ENCODE data around the gene SLC35F2. TPM values are rescaled to one million over a fixed set of nuclear protein-coding genes. Genes with fewer than 3 reads are reported as not detected.
A peak's percentile ranks its signal among the peaks of the same experiment; 100 is the strongest.
"Not testable (repeated sequence)": the region's sequence is repeated elsewhere in the genome, so short reads cannot be mapped to it uniquely, and the experiment has no call there.

The SLC35F2 gene, protein sequence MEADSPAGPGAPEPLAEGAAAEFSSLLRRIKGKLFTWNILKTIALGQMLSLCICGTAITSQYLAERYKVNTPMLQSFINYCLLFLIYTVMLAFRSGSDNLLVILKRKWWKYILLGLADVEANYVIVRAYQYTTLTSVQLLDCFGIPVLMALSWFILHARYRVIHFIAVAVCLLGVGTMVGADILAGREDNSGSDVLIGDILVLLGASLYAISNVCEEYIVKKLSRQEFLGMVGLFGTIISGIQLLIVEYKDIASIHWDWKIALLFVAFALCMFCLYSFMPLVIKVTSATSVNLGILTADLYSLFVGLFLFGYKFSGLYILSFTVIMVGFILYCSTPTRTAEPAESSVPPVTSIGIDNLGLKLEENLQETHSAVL
- 69.8 and 74.5 TPM in 2 replicates for total RNA-seq (2014; rRNA removed; shearing (Covaris generic))
- 39.4 and 40.8 TPM in 2 replicates for polyA plus RNA-seq (2015; cell fraction: cytosol; rRNA removed)
- 25.5 and 25.8 TPM in 2 replicates for polyA plus RNA-seq (2015; cell fraction: nucleus; rRNA removed)

DNA sequence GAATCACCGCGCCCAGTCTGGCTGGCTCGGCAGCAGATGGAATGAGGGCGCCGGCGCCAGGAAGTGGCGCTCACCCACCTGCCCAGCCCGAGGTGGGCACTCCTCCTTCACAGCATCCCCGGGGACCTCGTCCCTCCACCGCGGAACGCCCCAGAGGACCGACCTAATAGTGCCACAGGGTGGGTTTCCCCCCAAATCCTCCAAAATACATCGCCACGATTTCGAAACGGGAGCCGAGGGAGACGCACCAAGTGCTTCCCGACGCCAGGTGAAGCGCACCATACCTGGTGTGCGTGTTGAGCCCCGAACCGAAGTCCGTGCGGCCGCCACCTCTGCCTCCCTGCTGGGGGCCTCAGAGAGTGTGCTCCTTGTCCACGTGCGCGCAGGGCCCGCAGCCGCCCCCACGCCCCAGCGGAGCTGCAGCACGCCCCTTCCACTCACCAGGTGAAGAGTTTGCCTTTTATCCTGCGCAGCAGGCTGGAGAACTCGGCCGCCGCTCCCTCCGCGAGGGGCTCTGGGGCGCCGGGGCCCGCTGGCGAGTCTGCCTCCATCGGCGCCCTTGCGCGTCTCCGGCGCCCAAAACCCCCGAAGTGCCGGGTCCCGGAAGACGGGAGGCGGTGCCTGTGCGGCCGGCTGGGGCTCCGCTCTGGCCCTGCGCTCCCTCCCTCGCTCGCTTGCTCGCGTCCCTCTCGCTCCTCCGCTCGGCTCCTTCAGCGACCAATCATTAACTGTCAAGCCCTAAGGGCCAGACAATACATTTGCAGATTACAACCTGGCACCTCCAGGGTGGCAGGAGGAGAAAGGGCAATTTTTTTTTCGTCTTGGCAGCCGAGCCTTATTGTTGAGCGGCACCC lies at the start of gene SLC35F2:
SLC35F2 (minus strand) TSS at position 571 of the 854 bp plus-strand sequence; CDS start at position 551, 20 bp downstream.
- DNase-seq (ENCODE audit: low read depth): peak; percentile 83

DNA sequence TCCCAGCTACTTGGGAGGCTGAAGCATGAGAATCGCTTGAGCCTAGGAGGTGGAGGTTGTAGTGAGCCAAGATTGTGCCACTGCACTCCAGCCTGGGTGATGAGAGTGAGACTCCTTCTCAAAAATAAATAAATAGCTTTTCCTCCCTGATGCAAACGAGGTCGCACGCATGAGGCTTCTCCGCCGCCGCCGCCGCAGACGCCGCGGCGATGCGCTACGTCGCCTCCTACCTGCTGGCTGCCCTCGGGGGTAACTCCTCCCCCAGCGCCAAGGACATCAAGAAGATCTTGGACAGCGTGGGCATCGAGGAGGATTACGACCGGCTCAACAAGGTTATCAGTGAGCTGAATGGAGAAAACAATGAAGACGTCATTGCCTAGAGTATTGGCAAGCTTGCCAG lies 49.6 kb upstream of the SLC35F2 start:
- no peak for DNase-seq (ENCODE audit: low read depth)

DNA sequence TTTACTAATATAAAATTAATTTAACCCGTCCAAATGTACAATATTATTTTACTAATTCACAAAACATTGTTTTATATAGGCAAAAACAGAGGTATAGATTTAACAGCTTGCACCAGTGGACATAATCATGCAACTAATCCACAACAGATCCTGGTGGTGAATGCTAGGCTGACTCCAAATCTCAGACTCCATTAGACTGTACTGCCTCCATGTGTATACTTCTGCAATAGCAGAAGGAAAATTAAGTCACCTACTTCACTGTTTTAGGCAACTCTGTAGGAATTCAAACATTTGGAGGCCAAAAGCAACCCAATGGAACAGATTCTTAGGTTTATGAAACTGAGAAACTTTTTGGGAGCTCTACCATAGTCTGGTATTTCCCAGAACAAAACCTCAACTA lies 39.7 kb upstream of the SLC35F2 start:
- peak; percentile 44 for DNase-seq (ENCODE audit: low read depth)

DNA sequence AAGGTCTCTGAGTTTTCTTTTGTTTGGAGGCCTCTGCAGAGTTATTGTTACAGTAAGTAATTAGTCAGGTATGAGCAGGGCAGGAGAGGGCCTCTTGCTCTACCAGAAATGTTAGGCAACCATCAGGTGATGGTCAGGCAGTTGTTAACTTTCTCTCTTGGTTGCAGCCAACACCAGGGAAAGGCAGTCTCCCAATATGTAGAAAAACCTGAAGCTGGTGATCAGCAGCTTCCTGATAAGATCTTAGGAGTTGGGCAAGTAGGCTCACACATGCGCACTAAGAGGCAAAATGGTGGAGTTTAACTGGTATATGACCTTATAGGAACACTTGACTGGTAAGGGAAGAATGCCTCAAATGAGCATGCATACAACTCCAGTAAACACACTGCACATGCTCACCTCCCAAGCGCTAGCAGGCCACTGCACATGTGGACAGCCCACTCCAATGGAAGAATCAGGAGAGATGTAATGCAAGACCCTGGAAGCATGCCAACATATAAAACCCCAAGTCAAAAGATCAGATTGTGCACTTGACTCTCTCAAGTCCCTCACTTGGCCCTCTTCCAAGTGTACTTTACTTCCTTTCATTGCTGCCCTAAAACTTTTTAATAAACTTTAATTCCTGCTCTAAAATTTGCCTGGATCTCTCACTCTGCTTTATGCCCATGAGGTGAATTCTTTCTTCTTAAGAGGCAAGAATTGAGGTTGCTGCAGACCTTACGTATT lies 23.7 kb upstream of the SLC35F2 start:
- no peak for DNase-seq (ENCODE audit: low read depth)

DNA sequence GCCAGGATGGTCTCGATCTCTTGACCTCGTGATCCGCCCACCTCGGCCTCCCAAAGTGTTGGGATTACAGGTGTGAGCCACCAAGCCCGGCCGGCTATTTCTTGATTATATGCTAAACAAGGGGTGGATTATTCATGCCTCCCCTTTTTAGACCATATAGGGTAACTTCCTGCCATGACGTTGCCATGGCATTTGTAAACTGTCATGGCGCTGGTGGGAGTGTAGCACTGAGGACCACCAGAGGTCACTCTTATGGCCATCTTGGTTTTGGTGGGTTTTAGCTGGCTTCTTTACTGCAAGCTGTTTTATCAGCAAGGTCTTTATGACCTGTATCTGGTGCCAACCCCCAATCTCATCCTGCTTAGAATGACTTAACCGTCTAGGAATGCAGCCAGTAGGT lies 22.9 kb upstream of the SLC35F2 start:
- DNase-seq (ENCODE audit: low read depth): peak; percentile 15

DNA sequence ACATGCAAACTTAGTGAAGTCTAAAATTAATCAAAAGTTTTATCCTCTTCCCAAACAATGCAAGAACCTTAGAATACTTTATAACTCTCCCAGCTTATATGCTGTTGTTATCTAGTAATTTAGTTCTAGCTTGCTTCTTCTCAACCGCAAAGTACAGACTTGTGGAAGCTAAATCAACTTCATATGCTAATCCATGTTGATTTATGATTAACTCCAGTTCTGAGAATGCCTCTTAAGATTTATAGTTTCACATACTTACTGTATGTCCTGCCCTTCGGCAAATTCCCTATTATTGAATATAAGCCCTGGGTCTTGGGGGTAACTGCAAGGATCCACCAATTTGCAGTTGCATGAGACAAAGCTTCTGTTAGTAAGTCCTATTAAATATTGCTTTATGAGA lies 17.6 kb upstream of the SLC35F2 start:
- no peak for DNase-seq (ENCODE audit: low read depth)

DNA sequence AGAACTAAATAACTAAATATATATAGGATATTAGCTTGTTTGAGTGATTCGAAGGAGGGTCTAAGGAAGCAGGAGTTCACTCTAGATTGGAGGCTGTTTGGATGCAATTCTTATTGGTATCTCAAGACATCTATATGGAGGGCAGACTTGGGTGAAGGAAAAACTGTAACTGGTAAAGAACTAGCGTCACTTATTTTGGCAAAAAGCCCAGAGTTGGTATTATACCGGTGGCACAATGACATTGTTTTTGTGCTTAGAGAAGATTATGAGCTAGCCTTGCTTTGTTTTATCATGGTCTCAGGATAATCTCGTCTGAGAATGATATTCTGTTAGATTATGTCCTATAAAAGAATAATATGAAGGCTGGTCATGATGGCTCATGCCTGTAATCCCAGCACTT lies 6.0 kb upstream of the SLC35F2 start:
- DNase-seq (ENCODE audit: low read depth): no peak

DNA sequence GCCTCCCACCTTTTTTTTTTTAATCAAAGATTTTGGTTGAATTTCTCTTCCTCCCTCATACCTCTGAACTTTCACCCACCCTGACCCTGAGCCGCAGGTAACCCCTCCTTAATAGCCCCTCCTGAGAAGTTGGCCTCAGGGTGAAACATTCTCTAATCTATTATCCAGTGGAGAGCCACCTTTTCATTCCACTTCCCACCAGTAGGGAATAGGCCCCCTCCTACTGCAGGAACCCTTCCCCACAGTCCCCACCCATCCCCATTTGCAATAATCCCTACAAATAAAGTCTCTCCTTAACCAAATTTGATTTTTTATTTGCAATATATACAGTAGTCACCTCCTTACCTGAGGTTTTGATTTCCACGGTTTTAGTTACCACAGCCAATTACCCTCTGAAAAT lies 2.1 kb upstream of the SLC35F2 start:
- DNase-seq (ENCODE audit: low read depth): no peak

DNA sequence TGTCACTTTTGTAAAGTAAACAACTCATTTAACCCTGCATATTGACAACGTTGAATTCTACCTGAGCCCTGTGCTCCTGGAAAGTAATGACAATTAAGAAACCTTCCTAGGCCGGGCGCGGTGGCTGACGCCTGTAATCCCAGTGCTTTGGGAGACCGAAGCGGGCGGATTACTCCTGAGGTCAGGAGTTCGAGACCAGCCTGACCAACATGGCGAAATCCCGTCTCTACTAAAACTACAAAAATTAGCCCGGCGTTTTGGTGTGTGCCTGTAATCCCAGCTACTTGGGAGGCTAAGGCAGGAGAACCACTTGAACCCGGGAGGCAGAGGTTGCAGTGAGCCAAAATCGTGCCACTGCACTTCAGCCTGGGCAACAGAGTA lies 1.6 kb upstream of the SLC35F2 start:
- not testable (repeated sequence) for DNase-seq (ENCODE audit: low read depth)

DNA sequence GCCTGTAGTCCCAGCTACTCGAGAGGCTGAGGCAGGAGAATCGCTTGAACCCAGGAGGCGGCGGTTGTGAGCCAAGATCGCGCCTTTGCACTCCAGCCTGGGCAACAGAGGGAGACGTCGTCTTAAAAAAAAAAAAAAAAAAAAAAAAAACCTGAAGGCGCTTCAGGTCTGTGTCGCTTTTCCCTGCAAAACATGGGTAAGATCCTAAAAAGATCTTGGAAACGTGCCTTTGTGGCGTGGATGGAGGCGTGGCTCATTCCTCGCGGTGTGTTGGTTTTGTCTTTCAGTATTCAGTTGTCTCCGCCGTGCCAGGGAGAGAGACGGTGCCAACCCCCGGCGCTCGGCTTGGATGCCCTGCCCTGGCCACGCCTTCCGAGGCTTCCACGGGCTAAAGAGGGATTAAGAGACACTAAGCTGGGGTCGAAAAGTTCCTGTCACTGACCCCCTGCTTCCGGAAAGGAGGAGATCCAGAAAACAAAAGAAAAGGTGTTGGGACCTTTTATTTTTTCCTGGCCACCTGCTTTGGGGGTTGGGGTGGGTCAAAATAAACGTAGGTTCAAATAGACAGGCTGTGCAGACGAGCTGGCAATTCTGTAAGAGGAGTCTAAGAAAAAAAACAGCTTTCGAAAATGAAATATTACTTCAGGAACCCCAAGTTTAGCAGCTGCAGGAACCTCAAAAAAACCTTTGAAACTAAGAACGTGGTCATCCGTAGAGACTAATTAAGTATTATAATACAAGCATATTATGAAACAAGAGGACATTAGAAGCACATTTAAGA lies 1.1 kb upstream of the SLC35F2 start:
- DNase-seq (ENCODE audit: low read depth): peak; percentile 55

DNA sequence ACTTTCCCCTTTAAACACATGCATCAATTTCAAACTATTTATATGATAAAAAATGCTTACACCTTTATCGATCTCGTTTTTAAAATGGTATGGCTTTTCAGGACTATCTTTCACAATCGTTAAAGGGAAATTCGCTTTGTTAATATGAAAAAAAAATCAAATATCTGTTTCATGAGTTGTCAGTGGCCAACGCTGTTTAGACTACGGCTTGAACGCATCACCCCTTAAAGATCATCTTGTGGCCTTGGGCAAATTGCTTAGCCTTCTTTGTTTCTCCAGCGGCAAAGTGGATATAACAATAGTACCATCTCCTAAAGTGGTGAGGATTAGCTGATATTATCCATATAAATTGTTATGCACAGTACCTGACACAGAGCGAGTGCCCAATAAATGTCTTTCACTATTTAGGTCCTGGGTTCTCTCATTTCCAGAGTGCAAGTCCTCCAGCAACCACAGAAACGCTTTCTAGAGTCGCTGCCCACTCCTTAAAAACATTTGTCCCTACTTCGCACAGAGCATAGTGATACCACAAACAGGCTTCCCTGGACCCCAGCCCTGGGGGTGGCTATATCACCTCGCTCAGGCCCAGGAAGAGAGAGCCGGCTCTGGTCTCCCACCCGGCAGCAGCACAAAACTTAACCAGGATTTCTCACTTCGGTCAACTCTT lies 904 bp downstream of the SLC35F2 start:
- DNase-seq (ENCODE audit: low read depth): no peak

DNA sequence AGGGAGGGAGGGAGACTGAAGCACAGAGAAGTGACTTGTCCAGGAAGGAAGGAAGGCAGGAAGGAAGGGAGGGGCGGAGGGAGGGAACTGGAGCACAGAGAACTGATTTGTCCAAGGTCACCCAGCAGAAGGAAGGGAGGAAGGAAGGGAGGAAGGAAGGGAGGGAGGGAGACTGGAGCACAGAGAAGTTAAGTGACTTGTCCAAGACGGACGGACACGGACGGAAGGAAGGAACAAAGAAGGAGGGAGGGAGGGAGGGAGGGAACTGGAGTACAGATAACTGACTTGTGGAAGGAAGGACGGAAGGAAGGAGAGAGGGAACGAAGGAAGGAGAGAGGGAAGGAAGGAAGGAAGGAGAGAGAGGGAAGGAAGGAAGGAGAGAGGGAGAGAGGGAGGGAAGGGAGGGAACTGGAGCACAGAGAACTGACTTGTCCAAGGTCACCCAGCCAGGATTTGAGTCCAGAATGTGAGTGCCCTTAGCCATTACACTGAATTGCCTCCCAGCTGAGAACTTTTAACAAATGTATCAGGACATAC lies 1.5 kb downstream of the SLC35F2 start:
- peak; percentile 58 for DNase-seq (ENCODE audit: low read depth)

DNA sequence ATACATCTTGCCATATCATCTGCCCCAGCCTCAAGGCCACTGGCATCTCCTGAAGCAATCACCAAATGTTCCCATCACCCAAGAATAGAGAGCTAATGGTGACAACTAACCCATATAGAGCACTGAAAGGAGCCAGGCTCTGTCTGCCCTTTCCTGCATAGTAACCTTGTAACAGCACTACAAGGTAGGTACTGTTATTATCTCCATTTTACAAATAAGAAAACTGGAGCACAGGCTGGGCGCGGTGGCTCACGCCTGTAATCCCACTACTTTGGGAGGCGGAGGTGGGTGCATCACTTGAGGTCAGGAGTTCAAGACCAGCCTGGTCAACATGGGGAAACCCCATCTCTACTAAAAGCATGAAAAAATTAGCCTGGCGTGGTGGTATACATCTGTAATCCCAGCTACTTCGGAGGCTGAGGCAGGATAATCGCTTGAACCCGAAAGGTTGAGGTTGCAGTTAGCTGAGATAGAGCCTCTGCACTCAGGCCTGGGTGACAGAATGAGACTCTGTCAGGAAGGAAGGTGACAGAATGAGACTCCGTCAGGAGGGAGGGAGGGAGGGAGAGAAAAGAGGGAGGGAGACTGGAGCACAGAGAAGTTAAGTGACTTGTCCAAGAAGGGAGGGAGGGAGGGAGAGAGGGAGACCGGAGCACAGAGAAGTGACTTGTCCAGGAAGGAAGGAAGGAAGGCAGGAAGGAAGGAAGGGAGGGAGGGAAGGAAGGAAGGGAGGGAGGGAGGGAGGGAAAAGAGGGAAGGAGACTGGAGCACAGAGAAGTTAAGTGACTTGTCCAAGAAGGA lies 2.2 kb downstream of the SLC35F2 start:
- no peak for DNase-seq (ENCODE audit: low read depth)

DNA sequence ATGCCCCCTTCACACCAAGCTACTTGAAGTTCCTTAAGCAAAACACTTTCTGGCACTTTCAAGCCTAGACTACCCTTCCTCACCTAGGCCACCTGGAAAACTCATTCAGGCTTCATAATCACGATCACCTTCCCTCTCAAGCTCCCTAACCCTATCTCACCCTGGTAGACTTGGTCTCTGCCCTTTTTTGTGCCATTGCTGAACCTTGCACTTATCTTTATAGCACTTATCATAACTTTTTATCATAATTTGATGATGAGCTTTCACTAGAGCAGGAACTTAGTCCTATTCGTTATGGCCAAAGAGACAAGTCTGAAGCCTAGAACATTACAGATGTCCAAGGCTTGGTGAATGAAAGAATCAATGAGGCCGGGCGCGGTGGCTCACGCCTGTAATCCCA lies 5.5 kb downstream of the SLC35F2 start:
- no peak for DNase-seq (ENCODE audit: low read depth)

DNA sequence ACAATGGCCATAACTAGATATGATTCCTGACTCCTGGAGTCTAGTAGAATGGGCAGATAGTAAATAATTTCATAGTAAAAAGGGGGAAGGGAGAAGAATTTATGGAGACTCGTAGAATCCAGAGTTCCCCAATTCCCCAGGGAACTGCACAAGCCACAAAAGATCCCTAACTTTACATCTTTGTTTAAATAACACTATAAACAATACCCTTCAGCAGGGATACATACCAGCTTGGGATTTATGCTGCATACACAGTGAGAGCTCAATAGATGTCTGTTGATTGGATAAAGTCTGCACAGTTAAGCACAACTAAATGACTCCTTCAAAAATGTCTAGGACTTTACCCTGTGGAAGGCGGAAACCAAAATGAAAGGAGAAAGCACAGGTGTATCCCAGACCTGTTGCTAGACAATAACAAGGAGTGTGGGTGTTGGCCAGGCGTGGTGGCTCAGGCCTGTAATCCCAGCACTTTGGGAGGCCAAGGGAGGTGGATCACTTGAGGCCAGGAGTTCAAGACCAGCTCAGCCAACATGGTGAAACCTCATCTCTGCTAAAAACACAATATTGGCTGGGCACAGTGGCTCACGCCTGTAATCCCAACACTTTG lies 6.8 kb downstream of the SLC35F2 start:
- no peak for DNase-seq (ENCODE audit: low read depth)

DNA sequence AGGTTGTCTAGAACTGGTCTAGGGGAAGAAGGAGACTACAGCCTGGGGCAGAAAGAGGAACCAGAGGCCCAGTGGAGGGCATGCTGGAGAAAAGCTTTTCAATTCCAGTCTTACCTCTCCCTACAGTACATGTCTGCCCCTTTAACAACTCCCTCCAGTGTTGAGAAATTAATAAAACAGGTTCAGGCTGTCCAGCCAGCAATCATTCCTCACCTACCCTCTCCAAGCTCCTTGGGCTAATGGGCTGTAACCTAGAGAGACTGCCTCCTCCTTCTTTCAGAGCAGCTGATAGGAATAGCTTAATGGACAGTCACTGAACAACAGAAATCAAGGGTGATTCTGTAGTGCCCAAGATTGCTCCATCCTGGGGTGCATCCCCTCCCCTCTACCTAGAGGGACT lies 8.8 kb downstream of the SLC35F2 start:
- no peak for DNase-seq (ENCODE audit: low read depth)

DNA sequence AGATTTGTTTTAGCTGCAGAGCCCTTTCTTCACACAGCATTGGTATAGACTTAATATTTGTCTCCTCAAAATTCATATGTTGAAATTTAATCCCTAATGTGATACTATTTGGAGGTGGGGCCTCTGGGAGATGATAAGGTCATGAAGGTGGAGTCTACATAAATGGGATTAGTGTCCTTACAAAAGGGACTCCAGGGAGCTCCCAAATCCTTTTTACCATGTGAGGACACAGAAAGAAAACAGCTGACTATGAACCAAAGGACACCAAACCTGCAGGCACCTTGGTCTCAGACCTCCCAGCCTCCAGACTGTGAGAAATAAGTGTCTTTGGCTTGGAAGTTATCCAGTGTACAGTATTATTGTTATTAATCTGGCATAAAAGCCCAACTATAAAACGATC lies 10.2 kb downstream of the SLC35F2 start:
- DNase-seq (ENCODE audit: low read depth): no peak

DNA sequence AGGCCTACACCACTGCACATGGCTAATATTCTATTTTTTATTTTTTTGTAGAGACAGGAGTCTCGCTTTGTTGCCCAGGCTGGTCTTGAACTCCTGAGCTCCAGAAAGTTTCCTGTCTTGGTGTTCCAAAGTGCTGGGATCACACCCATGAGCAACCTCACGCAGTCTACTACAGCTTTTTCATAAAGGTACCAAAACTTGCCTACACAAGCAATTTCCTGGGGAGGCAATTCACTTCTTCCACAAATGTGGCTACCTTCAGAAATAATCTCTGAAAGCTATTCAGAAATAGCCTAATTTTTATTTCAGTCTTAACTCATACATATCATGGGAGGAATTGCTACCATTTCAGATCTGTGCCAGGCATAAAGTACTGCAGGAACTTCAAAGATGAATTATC lies 11.4 kb downstream of the SLC35F2 start:
- DNase-seq (ENCODE audit: low read depth): no peak

DNA sequence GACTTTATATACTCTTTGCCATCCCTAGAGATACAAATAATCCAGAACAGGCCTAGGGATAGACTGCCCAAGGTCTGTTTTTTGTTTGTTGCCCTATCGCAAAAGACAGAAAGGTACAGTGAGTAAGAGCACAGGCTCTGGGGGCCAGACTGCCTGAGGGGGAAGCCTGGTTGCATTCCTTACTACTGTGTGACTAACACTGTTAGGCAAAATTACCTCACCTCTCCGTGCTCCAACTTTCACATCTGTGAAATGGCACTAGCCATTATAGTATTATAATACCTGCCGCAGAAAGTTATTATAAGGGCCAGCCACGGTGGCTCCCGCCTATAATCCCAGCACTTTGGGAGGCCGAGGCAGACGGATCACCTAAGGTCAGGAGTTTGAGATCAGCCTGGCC lies 14.5 kb downstream of the SLC35F2 start:
- DNase-seq (ENCODE audit: low read depth): peak; percentile 60
